Stimulated activated naive CD4-positive, alpha-beta T cell (primary cell): ENCODE measurements around the gene SYNPO2.

Experiments used
- DNase-seq, 6 experiments: peaks; one replicate each; lab custom pipeline; 2025; lab: John Stamatoyannopoulos, UW

Gene SYNPO2

DNA sequence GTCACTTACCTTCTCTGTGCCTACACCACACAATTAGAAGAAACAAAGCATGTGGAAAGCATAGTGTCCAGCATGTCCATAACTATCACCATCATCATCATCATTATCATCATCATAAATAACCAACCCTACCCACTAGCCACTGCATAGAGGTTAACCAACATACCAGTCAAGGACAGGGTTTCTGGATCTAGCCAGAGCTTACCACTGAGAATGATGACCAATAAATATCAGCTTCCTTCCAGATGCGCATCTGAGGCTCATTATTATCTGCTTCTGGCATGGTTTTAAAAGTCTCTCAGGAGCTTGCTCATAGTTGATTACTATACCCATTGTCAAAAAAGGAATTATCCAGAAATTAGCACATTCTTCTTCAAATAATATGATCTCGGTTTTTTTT lies 221.5 kb downstream of the SYNPO2 start:
- no peak for DNase-seq
